Neural cell (in vitro differentiated cells): ENCODE data around the gene USP20. TPM values are rescaled to one million over a fixed set of nuclear protein-coding genes. Genes with fewer than 3 reads are reported as not detected.
A peak's percentile ranks its signal among the peaks of the same experiment; 100 is the strongest.

Experiments
- H2AFZ ChIP-seq: fragments of 200-600, 300-800 bp; sonication (generic), shearing (Covaris generic); 2 replicates; pipeline ENCODE4 v1.6.0; 2014; ENCODE audit warnings: low read depth, mild to moderate bottlenecking, antibody characterized with exemption, low read length, moderate library complexity
- H3F3A ChIP-seq: fragments of 200-600 bp; shearing (Covaris generic); 2 replicates; pipeline ENCODE4 v1.6.1; 2016; ENCODE audit warnings: mild to moderate bottlenecking, moderate library complexity, mixed read lengths, antibody characterized with exemption, low read length; ENCODE audit not compliant: insufficient read depth, poor library complexity, severe bottlenecking
- H3K27ac ChIP-seq: fragments of 200-600, 300-800 bp; sonication (generic), shearing (Covaris generic); 2 replicates; pipeline ENCODE4 v1.5.1; 2014; ENCODE audit warnings: mild to moderate bottlenecking, low read length, moderate library complexity
- H3K27me3 ChIP-seq: fragments of 300-800, 200-600 bp; sonication (generic), shearing (Covaris generic); 2 replicates; pipeline ENCODE4 v1.6.0; 2014; ENCODE audit warnings: mild to moderate bottlenecking, low read depth, low read length, moderate library complexity; ENCODE audit not compliant: insufficient read depth
- H3K36me3 ChIP-seq: fragments of 300-800, 200-600 bp; sonication (generic), shearing (Covaris generic); 2 replicates; pipeline ENCODE4 v1.5.1; 2014; ENCODE audit warnings: mild to moderate bottlenecking, antibody characterized with exemption, low read length, moderate library complexity; ENCODE audit not compliant: insufficient read depth
- H3K4me2 ChIP-seq: fragments of 300-800, 200-600 bp; sonication (generic), shearing (Covaris generic); 2 replicates; pipeline ENCODE4 v1.6.0; 2014; ENCODE audit warnings: mild to moderate bottlenecking, low read length
- H3K4me3 ChIP-seq: fragments of 300-800, 200-600 bp; sonication (generic), shearing (Covaris generic); 2 replicates; pipeline ENCODE4 v1.5.1; 2014; ENCODE audit warnings: mild to moderate bottlenecking, low read length, moderate library complexity
- H3K79me2 ChIP-seq: fragments of 200-600 bp; shearing (Covaris generic); replicated peaks from 2 replicates; pipeline ENCODE4 v1.6.0; 2014; ENCODE audit warnings: mild to moderate bottlenecking, low read length, moderate library complexity; ENCODE audit not compliant: insufficient read depth
- H3K9ac ChIP-seq: fragments of 300-800, 200-600 bp; sonication (generic), shearing (Covaris generic); 2 replicates; pipeline ENCODE4 v1.6.1; 2016; ENCODE audit warnings: mild to moderate bottlenecking, low read length, mixed read lengths
- H3K9me2 ChIP-seq: fragments of 200-600 bp; shearing (Covaris generic); 2 replicates; pipeline ENCODE4 v1.6.1; 2016; ENCODE audit warnings: mild to moderate bottlenecking, low read length, mixed read lengths; ENCODE audit not compliant: insufficient read depth
- H3K9me3 ChIP-seq: fragments of 200-600, 300-800 bp; sonication (generic), shearing (Covaris generic); 2 replicates; pipeline ENCODE4 v1.6.1; 2016; ENCODE audit warnings: mild to moderate bottlenecking, mixed run types, low read length, moderate library complexity, mixed read lengths
- H4K20me1 ChIP-seq: fragments of 200-600 bp; shearing (Covaris generic); 2 replicates; pipeline ENCODE4 v1.6.1; 2016; ENCODE audit warnings: mild to moderate bottlenecking, mixed run types; ENCODE audit not compliant: insufficient read depth
- EP300 ChIP-seq: fragments of 450-650 bp; conservative IDR thresholded peaks from 2 replicates; pipeline ENCODE4 v1.6.1; 2014; ENCODE audit warnings: antibody characterized with exemption, mild to moderate bottlenecking, moderate library complexity; ENCODE audit not compliant: poor library complexity, severe bottlenecking
- EZH2 ChIP-seq: fragments of 200-600, 300-800 bp; shearing (Covaris generic), sonication (generic); IDR thresholded peaks from 2 replicates; pipeline ENCODE4 v1.6.1; 2014; ENCODE audit warnings: antibody characterized with exemption, low read length, borderline replicate concordance, mild to moderate bottlenecking; ENCODE audit not compliant: insufficient read depth, poor library complexity, severe bottlenecking
- MXI1 ChIP-seq: fragments of 450-650 bp; conservative IDR thresholded peaks from 2 replicates; pipeline ENCODE4 v1.6.1; 2014; ENCODE audit warnings: antibody characterized with exemption, mild to moderate bottlenecking; ENCODE audit not compliant: poor library complexity, severe bottlenecking
- POLR2AphosphoS5 ChIP-seq: IDR thresholded peaks from 2 replicates; pipeline ENCODE4 v1.6.1; 2012
- RAD21 ChIP-seq: fragments of 450-650 bp; conservative IDR thresholded peaks from 2 replicates; pipeline ENCODE4 v1.6.1; 2014; ENCODE audit warnings: antibody characterized with exemption, mild to moderate bottlenecking, moderate library complexity
- REST ChIP-seq: IDR thresholded peaks from 2 replicates; pipeline ENCODE4 v1.6.1; 2012; ENCODE audit warnings: borderline replicate concordance
- SMC3 ChIP-seq: fragments of 450-650 bp; conservative IDR thresholded peaks from 2 replicates; pipeline ENCODE4 v1.6.1; 2014; ENCODE audit warnings: antibody characterized with exemption, mild to moderate bottlenecking, moderate library complexity; ENCODE audit not compliant: poor library complexity
- TAF1 ChIP-seq: IDR thresholded peaks from 2 replicates; pipeline ENCODE4 v1.6.1; 2012; ENCODE audit warnings: low read depth
- polyA plus RNA-seq: library from polyadenylated mRNA; depleted of rRNA; stranded (reverse); fragments of >200 nt; gene quantifications from 2 replicates; pipeline ENCODE4 v1.2.3, GENCODE V29; 2014
- TF ChIP-seq, protein P1 (sequence below): fragments of 450-650 bp; IDR thresholded peaks from 2 replicates; pipeline ENCODE4 v1.5.1; 2014; ENCODE audit warnings: antibody characterized with exemption, mild to moderate bottlenecking, moderate library complexity; ENCODE audit not compliant: poor library complexity, severe bottlenecking

USP20 gene
- polyA plus RNA-seq, 1 donor from 2014 or later: 39.8 TPM

DNA sequence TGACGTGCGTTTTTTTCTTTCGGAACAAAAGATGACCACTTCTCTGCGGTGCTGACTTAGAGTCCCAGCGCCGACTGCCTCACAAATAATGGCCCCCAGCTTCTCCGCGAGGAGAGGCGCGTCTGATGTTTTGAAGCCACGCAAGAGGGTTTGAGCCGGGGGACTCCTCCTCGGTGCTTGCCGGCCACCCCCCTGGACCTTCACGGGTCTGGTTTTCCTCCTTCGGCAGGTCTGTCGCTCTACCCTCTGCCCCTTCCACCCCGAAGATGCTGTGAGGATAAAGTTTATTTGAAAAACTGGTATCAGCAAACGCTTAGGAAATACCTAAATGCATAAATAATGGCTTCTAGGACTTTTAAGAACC lies 584 bp downstream of the USP20 start:
- Histone ChIP-seq H3K9me3 (no peaks in the 10 kb centered on the region), H3F3A (no peaks in the 10 kb centered on the region), H3K9ac (peak overlapping the region; percentile 90), H3K9me2 (no peaks in the 10 kb centered on the region), H2AFZ (peak overlapping the region; percentile 41), H3K36me3 (no peaks in the 10 kb centered on the region), H3K27ac (peak overlapping the region; percentile 69), H4K20me1 (no peaks in the 10 kb centered on the region), H3K4me3 (peak overlapping the region; percentile 81), H3K4me2 (peak overlapping the region; percentile 74), H3K27me3 (no peaks in the 10 kb centered on the region), H3K79me2 (peaks cover 34% of the 10 kb centered on the region)
- no peak for TF ChIP-seq EP300
- no peak for TF ChIP-seq SMC3
- TF ChIP-seq EZH2: no peak
- no peak for TF ChIP-seq MXI1
- no peak for TF ChIP-seq REST
- TF ChIP-seq, protein P1, sequence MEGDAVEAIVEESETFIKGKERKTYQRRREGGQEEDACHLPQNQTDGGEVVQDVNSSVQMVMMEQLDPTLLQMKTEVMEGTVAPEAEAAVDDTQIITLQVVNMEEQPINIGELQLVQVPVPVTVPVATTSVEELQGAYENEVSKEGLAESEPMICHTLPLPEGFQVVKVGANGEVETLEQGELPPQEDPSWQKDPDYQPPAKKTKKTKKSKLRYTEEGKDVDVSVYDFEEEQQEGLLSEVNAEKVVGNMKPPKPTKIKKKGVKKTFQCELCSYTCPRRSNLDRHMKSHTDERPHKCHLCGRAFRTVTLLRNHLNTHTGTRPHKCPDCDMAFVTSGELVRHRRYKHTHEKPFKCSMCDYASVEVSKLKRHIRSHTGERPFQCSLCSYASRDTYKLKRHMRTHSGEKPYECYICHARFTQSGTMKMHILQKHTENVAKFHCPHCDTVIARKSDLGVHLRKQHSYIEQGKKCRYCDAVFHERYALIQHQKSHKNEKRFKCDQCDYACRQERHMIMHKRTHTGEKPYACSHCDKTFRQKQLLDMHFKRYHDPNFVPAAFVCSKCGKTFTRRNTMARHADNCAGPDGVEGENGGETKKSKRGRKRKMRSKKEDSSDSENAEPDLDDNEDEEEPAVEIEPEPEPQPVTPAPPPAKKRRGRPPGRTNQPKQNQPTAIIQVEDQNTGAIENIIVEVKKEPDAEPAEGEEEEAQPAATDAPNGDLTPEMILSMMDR: no peak
- TF ChIP-seq TAF1: no peak
- no peak for TF ChIP-seq RAD21
- no peak for TF ChIP-seq POLR2AphosphoS5

GRCh38 chr9:129836311-129837007 lies 1.2 kb downstream of the USP20 start:
- no peaks in the 10 kb centered on the region for H3K9me2 ChIP-seq
- H3K4me2 ChIP-seq: peak overlapping the region; percentile 74
- H3K27ac ChIP-seq: no peak overlapping the region
- TF ChIP-seq REST (no peak), SMC3 (no peak), MXI1 (no peak), POLR2AphosphoS5 (no peak), EZH2 (no peak), EP300 (no peak), TAF1 (no peak), RAD21 (no peak)
- TF ChIP-seq, protein P1: no peak
- no peaks in the 10 kb centered on the region for H3F3A ChIP-seq
- H3K4me3 ChIP-seq: peak overlapping the region; percentile 81
- H3K9me3 ChIP-seq: no peaks in the 10 kb centered on the region
- H3K36me3 ChIP-seq: no peaks in the 10 kb centered on the region
- peaks cover 34% of the 10 kb centered on the region for H3K79me2 ChIP-seq
- no peaks in the 10 kb centered on the region for H3K27me3 ChIP-seq
- H4K20me1 ChIP-seq: no peaks in the 10 kb centered on the region
- H3K9ac ChIP-seq: peak overlapping the region; percentile 90
- H2AFZ ChIP-seq: no peak overlapping the region
